ENCODE measurements around the gene AQP12A.

Gene AQP12A

DNA sequence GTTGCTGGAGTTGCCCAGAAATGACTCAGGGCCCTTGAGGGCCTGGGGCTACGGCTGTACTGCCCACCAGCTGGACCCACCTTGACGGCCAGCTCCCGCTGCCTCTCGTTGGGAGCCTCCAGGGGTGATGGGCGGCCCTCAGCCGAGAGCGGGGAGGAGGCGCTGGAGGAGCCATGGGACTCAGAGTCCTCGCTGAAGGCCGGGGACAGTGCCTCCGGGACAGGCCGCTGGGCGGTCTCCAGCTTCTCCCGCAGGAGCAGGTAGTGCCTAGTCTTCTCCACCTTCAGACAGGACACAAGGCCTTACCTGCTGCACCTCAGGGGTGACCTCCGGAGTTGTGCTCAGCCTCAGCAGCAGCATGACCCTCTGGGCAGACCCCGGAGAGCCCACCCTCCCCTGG lies 30.7 kb downstream of the AQP12A start:
- no peak for DNase-seq (ENCODE audit: low read depth in 2 of 2)

DNA sequence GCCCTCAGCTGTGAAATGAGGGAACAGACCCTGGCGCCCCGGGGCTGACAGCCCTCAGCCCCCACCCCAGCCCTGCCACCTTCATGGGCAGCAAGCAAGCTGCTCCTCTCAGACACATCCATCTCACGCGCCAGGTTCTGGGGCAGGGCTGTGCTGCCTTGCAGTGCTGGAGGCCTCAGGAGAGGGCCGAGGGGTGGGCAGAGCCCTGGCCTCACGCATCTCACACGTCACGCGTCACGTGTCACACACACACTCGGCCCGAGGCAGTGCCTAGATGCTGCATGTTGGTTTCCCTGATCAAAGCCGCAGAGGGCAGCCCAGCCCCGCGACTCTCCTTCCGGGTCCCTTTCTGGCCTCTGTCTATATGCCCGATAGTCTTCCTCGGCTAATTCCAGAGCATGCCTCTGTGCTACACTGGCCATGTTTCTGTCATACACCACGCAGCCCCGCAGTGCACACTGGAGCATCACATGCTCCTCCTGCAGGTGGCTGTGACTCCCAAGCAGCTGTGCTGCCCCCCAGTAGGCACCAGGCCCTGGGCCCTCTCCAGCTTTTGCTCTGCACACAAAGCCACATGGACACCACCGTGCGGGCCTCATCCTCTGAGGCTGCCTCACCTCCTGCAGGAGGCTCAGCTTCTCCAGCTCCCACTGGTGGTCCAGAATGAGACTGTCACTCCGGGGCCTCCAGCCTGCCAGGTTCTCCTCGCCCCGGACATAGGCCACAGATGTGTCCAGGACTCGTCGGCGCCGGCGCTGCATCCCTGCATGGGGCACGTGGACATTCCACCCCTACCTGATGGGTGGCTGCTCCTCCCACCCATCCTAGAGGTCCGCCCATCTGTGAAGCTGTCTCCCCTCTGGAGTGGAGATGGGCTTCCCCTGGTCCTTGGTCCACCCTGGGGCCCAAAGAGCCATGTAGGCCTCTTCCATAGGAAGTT lies 31.4 kb downstream of the AQP12A start:
- no peak for DNase-seq (ENCODE audit: low read depth in 2 of 2)

DNA sequence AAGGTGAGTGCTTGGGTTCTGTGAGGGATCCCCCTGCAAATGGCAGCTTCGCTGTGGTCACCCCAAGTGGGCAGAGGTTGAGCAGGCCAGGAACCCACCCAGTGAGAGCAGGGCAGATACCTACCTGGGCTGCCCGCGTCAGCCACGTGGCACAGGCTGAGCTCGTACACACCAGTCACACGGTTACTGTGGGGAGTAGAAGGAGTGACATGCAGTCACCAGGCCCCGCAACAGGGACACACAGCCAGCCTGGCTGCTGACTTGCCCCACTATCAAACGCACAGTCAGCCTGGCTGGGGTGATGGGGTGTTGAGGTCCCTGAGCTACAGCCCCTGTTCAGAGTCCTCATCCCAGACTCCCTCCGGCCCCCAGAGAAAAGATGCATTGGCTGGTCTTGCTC lies 32.2 kb downstream of the AQP12A start:
- DNase-seq (ENCODE audit: low read depth in 2 of 2): no peak

DNA sequence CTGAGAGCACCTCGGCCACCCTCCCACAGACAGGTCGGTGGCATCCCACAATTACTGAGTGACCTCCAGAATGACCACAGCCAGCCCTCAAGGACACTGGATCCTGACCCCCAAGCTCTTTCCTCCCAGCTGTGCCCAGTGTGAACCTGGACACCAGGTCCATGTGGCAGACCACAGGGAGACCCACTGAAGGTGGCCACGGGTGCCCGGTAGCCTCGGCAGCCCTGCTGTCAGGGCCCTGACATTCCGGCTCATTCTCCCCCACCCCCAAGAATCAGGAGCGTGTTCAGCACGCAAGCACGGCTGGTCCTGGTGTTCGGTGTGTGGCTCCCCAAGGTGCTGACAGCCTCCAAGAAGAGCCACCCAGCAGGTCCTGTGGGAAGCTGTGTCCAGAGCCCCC lies 32.8 kb downstream of the AQP12A start:
- DNase-seq (ENCODE audit: low read depth in 2 of 2): no peak

DNA sequence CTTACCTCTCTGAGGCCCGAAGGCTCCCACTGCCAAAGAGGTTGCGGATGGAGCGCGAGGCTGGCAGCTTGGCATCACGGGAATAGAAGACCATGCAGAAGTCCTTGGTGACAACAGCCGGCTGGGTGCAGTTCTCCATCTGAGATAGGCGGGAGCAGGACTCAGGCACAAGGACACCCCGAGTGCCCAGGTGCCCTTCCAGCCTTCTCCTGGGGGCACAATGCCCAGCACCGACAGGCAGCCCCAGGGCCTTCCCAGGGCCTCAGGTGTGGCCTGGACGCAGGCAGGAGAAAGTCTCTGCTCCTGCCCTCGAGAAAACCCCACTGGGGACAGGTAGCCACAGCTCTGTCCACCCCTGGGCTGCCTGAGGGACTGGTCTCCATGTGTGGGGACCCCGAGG lies 33.6 kb downstream of the AQP12A start:
- no peak for DNase-seq (ENCODE audit: low read depth in 2 of 2)

DNA sequence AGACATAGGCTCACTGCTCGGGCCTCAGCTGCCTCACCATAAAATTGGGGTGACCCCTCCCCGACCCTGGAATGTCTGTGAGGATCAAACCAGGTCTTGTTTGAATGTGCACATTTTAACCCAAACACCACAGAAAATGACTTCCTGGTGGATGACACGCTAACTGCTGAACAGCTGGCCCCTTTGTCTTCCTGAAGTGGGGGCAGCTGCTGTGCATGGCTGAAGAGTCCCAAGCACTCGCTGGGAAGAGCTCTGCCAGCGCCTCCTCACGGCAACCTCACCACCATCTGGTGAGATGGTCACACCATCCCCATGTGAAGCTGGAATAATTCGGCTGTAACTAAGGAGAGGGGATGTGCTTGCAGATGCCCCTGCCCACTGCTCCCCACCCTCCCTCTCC lies 34.0 kb downstream of the AQP12A start:
- no peak for DNase-seq (ENCODE audit: low read depth in 2 of 2)

DNA sequence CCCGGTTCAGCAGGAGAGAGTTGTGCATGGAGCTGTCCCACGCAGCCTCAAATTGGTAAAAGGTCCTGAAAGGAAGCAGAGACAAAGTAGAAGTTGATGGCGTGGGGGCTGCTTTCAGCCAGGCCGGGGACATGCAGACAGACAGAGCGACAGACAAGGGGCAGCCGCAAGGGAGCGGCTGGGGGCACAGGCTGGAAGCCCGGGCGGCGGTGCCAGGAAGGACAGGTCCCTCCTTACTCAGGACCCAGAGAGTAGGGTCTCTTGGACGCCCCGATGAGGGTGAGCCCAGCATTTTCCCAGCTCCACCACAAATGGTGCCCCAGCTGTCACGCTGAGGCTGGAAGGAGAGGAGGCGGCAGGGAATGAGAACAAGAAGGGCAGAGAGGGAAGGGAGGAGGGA lies 35.2 kb downstream of the AQP12A start:
- DNase-seq (ENCODE audit: low read depth in 2 of 2): no peak

DNA sequence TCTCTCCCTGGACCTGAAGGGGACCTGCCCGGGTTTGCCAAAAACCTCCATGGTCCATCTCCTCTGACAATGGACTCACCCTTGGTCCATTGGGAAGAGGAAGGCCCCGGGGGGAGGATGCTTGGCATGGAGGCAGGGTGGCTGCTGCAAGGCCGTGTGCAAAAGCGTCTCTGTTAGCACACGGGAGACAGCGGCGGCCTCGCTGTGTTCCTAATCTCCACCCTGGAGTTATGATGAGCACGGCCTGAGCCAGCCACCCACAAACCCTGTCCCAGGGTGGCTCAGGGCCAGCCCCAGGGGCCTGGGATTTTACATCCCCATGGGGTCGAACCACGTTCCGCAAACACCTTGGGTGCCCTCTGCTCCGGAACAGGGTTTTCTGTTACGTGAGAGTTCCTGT lies 35.8 kb downstream of the AQP12A start:
- DNase-seq (ENCODE audit: low read depth in 2 of 2): no peak

DNA sequence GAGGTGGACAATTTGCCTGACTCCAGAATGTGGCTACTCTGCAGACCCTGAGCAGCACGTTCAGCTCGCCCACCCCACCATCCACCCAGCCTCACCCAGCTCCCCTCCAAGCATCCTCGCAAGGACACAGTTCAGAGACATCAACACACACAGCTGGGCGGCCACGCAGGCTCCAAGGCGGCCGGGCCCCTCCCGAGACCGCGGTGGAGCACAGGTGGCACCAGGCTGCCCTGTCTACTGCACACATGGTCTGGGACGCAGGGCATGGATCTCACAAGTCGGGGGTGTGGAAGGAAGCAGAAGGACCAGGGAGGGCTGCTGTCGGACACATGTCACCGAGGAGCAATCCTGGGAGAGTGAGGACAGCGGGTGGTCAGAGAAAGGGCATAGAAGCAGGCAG lies 36.2 kb downstream of the AQP12A start:
- DNase-seq (ENCODE audit: low read depth in 2 of 2): no peak

DNA sequence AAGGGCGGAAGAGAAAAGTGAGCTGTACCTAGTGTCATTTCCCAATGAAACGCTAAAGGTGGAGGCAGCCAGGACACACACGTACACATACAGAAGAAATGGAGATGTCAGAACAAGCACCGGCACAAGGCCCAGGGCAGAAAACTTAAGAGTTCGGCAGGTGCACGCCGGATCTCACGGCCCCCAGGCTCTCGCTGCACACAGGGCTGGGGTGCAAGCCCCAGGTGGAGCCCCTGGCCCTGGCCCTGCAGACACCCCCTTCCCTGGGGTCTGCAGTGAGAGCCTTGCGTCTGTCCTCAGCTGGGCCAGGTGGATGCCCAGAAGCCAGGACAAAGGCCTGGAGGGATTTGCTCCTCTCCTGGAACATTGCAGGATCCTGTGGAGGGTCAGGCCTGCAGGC lies 36.7 kb downstream of the AQP12A start:
- no peak for DNase-seq (ENCODE audit: low read depth in 2 of 2)

DNA sequence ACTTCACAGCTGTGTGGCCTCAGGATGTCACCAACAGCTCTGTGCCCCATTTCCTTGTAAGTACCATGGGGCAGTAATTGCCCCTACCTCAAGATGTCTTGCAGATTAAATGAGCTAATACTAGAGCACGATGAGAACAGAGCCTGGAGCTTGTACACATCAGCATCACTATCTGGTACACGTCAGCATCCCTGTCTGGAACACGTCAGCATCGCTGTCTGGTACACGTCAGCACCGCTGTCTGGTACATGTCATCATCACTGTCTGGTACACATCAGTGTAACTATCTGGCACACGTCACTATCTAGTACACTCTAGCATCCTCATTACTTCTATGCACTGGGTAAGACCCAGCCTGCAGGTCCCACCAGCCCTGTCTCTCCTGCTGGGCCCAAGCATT lies 37.2 kb downstream of the AQP12A start:
- DNase-seq (ENCODE audit: low read depth in 2 of 2): no peak

DNA sequence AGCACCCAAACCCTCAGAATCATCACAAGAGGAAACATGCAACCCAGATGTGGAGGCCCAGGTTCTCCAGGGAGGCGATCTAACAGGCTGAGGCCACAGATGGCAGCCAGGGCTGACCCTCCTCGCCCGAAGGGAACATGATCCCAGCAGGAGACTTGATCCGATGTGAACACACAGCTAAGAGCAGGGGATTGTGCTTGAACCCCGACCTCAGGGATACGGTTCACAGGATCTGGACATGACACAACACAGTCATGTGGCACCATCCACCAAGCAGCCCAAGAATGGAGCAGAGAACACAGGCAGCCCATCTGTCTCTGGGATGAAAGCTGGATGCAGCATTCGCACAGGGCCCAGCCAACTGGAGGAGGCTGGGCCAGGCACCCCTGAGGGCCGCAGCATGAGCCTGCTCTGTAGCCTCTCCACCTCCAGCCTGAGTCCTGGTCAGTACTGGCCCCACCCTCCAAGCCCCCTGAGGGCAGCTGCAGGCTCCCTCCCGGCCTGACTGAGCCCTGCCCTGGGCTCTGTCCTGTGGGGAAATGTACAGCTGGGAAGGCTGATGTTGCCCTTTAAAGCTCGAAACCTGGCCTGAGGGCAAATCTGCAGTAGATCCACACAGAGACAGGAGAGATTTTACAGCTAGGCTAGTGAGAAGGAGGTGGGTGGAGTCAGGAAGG lies 39.0 kb downstream of the AQP12A start:
- DNase-seq (ENCODE audit: low read depth in 2 of 2): no peak

DNA sequence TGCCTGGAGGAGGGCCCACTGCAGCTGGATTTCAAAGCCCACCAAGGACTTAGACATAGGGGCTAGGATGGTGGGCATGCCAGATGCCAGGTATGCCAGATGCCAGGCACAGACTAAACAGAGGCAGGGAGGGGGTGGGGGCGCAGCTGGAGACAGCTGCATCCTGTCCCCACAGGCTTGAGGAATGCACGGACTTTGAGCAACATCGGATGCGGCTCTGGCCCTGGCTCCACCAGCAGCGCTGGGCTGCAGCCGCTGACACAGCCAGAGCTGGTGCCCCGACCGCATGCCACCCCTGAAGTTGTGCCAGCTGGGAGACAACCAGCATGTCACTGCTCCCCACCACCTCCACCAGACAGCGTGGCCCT lies 39.5 kb downstream of the AQP12A start:
- no peak for DNase-seq (ENCODE audit: low read depth in 2 of 2)

DNA sequence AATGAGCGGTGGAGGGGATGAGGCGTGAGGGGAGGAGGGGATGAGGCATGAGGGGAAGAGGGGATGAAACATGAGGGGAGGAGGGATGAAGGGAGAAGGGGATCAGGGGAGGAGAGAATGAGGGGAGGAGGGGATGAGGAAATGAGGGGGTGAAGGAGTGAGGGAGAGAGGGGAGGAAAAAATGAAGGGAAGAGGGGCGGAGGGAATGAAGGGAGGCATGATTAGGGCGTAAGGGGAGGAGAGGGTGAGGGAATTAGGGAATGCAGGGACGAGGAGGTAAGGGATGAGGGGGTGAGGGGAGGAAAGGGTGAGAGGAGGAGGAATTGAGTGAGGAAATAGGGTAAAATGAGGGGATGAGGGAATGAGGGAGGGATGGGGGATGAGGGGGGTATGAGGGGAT lies 40.5 kb downstream of the AQP12A start:
- DNase-seq (ENCODE audit: low read depth in 2 of 2): no peak

DNA sequence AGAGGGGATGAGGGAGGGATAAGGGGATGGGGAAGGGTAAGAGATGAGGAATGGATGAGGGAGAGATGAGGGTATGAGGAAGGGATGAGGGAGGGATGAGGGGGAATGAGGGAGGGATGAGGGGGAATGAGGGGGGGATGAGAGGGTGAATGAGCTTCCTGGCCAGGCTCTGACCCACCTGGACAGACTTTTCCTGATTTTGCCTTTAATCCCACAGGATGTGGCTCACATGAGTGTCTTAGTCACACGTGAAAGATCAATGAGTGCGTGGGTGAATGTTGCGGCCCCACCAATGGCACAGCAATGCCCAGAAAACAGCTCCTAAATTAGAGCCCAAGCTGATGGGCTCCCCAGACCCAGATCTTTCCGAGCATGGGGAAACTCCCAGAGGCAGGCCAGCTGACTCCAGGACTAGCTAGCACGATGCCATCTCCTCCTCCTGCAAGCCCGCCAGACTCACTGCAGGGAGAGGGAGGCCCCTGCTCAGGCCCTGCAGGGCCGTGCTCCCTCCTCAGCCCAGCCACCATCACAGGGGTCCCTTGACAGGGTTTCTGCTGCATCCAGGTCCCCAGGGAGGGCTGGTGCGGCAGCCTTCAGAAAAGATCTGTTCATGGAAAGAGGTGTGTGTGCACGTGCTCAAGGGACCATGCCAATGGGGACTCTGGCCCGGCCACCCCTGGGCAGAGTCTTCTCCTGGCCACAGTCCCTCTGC lies 41.4 kb downstream of the AQP12A start:
- DNase-seq (ENCODE audit: low read depth in 2 of 2): no peak

DNA sequence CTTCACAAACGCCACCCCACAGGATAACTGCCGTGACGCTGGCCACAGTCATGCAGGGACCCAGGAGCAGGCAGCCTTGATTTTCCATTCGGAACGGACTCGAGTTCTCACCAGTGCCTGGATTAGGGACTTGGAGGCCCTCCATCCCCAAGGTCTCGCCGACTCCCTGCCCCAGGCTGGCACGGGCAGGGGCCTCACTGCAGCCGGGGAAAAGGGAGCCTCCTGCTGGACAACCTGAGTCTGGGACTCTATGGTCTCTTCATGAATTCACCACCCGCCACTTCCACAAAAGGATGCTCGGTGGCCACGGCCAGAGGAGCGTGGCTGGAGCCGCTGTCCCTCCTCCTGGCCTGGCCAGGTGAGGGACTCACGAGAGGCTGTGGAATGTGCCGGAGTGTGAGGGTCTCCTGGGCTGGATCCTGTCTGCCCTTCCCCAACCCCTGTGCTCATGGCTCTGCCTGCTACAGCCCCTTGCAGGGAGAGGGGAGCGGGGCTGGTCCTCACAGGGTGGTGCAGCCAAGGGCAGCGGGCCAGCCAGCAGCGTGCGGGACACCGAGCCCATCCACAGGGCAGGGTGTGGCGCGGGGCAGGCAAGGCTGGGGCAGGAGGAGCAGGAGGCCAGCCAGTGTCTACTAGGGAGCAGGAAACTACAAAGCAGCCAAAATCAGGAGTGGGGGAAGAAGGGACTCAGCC lies 42.3 kb downstream of the AQP12A start:
- DNase-seq (ENCODE audit: low read depth in 2 of 2): no peak

DNA sequence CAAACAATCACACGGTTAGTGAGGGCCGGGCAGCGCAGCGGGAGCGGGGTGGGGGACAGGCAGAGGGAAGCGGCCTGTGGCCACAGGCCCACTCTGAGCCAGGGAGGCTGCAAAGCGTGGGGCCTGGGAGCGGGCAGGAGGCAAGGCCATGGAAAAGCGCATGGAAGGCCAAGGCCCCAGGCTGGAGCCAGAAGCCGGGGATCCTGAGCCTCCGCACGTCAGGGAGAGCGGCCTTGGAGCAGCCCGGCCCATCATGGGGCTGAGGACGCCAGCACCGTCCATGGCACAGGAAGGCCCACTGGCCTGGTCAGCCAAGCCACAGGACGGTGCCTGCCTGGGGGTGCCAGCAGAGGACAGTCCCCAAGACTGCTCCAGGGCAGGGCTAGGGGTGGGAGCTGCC lies 43.1 kb downstream of the AQP12A start:
- no peak for DNase-seq (ENCODE audit: low read depth in 2 of 2)

DNA sequence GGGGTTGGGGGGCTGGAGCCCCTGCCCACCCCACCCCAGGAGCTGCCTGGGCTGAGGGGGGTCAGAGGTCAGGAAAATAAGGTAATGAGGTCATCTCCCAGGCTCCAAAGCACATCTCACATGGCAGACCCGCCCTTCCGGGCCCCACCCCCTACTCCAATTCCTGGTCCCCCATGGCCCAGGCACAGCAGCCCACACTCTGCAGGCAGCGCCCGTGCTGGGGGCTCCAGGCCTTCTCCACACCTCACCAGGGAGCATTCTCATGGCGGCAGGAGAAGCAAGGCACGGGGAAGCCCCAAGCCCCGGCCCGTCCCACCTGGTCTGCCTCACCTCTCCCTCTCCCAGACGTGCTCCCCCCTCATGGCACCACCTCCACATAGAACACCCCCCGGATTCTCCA lies 43.8 kb downstream of the AQP12A start:
- no peak for DNase-seq (ENCODE audit: low read depth in 2 of 2)

DNA sequence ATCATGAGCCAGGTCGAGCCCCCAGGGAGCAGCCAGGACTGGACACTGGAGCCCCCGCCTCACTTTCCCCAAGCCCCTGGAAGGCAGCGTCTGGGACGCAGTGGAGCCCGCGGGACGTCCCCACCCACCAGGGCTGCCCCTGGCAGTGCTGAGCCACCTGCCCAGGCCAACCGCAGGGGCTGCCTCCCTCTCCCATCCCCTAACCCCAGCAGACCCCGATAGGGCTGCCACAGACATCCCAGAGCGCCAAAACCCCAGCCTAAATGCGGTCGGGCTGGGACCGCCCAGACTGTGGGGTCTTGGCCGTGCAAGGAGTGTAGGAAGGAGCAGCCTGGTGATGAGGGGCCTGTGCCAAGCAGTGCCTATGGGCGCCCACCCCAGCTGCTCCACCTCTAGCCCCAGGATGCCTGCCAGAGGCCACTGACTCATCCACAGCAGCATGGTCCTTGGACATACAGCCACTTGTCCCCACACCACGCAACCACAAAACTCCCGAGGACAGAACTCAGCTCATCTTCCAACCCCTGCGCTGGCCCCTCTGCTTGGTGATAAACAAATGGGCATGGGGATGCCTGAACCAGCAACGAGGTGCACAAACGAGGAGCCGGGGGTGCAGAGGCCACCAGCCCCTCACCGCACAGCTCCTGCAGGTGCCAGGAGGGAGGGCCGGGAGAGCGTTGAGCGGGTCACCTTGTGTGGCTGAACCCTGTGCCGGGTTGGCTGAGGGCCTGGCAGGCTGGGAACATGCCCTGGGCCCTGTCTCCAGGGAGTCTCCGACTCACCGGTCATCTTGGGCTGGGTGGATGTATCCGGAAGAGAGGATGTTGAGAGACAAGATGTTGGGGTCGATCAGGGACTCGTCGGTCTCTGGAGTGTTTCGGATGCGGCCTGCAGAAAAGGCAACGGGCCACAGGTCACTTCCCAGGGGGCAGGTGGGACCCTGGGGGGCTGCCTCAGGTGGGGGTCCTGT lies 44.9 kb downstream of the AQP12A start:
- DNase-seq (ENCODE audit: low read depth in 2 of 2): no peak

DNA sequence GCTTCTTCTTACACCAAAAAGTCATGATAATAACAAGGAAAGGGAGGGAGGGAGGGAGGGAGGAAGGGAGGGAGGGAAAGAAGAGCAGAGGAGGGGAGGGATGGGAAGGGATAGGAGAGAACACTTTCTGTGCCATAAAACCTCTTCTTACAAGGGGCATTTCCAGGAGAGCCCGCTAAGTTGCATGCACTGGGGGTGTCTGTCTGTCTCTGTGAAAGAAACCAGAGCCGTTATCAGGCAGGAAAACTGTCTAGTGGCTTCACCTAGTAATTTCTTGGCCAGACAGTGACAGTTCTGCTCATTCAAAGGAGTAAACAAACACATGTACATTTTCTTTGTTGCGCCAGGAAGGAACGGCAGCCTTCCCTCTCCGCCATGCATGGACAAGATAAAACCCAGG lies 45.8 kb downstream of the AQP12A start:
- no peak for DNase-seq (ENCODE audit: low read depth in 2 of 2)

DNA sequence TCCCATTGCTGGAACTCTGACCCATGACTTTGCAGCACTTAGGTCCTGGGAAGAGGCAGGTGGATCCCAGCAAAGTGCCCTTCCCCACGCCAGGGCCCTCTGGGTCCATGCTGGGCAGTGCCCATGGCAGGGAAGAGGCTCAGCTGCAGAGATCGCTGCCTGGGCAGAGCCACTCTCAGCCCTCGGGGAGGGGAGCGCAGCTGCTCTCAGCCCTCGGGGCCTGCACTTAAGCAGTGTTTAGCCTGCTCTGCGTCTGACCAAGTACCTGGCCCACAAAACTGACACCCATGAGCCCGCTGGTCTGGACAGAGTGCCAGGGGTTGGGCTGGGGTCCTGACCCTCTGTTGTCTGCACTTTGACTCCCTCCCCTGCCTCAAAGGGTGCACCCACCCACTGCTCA lies 46.3 kb downstream of the AQP12A start:
- DNase-seq (ENCODE audit: low read depth in 2 of 2): no peak
